Stomach smooth muscle (tissue), 2 donors: ENCODE data around the gene EGR2.

Experiments
- H3K27ac ChIP-seq: one replicate; pipeline ENCODE4 v1.7.0; 2013; ENCODE audit warnings: mild to moderate bottlenecking, low read length, inconsistent platforms
- H3K27me3 ChIP-seq, 2 donors: one replicate each; pipeline ENCODE4 v1.7.0; 2013; ENCODE audit warnings: low read length in 2 of 2; ENCODE audit not compliant: insufficient read depth in 2 of 2, control insufficient read depth in 1 of 2
- H3K36me3 ChIP-seq, 2 donors: one replicate each; pipeline ENCODE4 v1.7.0; 2013; ENCODE audit warnings: low read length in 2 of 2; ENCODE audit not compliant: control insufficient read depth in 2 of 2, insufficient read depth in 2 of 2
- H3K4me1 ChIP-seq: one replicate; pipeline ENCODE4 v1.7.0; 2013; ENCODE audit warnings: low read length; ENCODE audit not compliant: control insufficient read depth, insufficient read depth
- H3K4me3 ChIP-seq, 2 donors: one replicate each; pipeline ENCODE4 v1.7.0; 2013; ENCODE audit warnings: low read length in 2 of 2
- H3K9ac ChIP-seq, 2 donors: one replicate each; pipeline ENCODE4 v1.7.0; 2013; ENCODE audit warnings: low read length in 2 of 2, mild to moderate bottlenecking in 1 of 2
- H3K9me3 ChIP-seq, 2 donors: one replicate each; pipeline ENCODE4 v1.7.0; 2013; ENCODE audit warnings: low read length in 2 of 2; ENCODE audit not compliant: control insufficient read depth in 2 of 2
- donor health status: healthy.
- donor health status: Pancreatic carcinoma.

Gene EGR2

DNA sequence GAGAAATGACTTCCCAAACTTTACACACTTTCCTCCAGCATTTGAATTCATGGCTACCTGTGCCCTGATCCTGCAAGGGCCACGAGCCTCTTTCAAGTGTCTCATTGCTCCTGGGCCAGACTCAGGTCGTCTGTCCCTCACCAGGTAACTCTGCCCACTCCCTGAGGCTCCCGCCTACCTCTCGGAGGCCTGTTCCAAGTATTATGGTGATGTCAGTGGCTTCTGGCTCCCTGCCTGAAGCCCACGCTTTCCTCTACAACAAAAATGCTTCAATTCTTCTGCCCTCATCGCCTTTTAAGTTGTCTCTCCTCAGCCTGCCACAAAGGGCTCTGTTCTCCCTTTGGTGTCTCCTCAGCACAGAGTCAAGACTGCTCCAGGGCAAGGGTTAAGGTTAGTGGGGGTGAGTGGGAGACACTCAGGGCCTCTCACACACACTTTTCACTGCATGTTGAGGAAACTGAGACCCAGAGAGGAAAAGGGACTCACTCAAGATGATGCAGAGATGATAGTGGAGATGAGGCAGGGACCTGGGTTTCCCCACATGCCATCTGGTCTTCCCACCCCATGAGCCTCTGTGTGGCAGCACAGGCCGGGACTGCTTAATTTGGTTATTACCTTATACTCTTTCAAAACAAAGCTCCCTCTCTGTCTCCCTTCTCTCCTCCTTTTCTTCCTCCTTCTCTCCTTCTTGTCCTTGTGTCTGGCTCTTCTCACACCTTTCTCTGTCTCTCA, 28.3 kb upstream of the EGR2 start:
- Histone ChIP-seq H3K9me3 (peaks cover 7% of the 10 kb centered on the region in 2 donors), H3K27me3 (no peaks in the 10 kb centered on the region), H3K4me3 (no peak overlapping the region), H3K4me1 (no peaks in the 10 kb centered on the region), H3K27ac (no peak overlapping the region), H3K36me3 (no peaks in the 10 kb centered on the region), H3K9ac (no peak overlapping the region)

DNA sequence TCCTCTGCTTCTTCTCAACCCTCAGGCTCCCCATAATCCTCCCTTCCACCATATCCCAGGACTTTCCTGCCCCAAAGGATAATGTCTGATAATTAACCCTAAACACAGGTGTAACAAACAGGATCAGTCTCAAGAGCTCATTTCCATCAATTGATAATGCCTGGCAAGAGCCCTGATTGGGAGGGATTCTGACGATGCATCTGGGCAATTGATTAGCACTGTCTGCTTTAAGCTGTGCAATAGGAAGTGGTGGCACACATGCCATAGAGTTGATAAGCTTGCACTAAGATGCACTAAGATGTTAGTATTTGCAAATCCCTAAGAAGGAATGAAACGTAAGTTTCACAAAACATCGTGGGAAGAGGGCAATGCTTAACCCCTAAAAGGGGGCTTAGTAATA, 27.4 kb upstream of the EGR2 start:
- H3K4me3 ChIP-seq: no peak overlapping the region
- no peak overlapping the region for H3K27ac ChIP-seq
- H3K27me3 ChIP-seq: no peaks in the 10 kb centered on the region
- no peak overlapping the region for H3K9ac ChIP-seq
- H3K36me3 ChIP-seq: no peaks in the 10 kb centered on the region
- peaks cover 7% of the 10 kb centered on the region in 2 donors for H3K9me3 ChIP-seq
- H3K4me1 ChIP-seq: no peaks in the 10 kb centered on the region

DNA sequence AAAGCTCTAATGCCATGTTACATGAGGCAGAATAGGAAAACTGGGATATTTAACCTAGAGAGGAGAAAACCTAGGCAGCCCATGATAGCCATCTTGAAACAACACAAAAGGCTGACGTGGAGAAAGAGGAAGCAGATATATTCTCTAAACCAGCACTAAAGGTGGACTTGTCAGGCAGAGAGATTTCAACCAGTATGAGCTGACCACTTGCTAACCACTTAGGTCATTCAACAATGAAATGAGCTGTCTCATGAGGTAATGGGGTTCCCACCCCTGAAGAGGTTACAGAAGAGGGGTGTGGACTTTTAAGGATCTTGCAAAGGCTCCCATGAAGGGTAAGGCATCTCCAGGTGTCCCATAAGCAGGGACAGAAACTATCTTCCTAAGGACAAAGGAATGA, 26.8 kb upstream of the EGR2 start:
- H3K9ac ChIP-seq: no peak overlapping the region
- H3K36me3 ChIP-seq: no peaks in the 10 kb centered on the region
- H3K4me1 ChIP-seq: no peaks in the 10 kb centered on the region
- H3K9me3 ChIP-seq: peaks cover 6 to 7% of the 10 kb centered on the region in 2 donors
- no peak overlapping the region for H3K27ac ChIP-seq
- no peak overlapping the region for H3K4me3 ChIP-seq
- no peaks in the 10 kb centered on the region for H3K27me3 ChIP-seq

DNA sequence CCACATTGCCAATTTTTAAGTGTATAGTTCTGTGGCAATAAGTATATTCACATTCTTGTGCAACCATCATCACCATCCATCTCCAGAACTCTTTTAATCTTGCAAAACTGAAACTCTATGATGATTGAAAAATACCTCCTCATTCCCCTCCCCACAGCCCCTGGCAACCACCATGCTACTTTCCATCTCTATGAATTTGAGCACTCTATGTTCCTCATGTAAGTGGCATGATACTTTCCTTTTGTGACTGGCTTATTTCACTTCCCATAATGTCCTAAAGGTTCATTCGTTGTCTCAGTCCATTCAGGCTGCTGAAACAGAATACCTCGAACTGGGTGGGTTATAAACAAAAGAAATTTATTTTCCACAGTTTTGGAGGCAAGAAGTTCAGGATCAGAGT, 23.4 kb upstream of the EGR2 start:
- no peak overlapping the region for H3K9ac ChIP-seq
- H3K4me1 ChIP-seq: no peaks in the 10 kb centered on the region
- H3K27me3 ChIP-seq: no peaks in the 10 kb centered on the region
- H3K9me3 ChIP-seq: no peaks in the 10 kb centered on the region
- H3K4me3 ChIP-seq: no peak overlapping the region
- H3K36me3 ChIP-seq: no peaks in the 10 kb centered on the region
- no peak overlapping the region for H3K27ac ChIP-seq

DNA sequence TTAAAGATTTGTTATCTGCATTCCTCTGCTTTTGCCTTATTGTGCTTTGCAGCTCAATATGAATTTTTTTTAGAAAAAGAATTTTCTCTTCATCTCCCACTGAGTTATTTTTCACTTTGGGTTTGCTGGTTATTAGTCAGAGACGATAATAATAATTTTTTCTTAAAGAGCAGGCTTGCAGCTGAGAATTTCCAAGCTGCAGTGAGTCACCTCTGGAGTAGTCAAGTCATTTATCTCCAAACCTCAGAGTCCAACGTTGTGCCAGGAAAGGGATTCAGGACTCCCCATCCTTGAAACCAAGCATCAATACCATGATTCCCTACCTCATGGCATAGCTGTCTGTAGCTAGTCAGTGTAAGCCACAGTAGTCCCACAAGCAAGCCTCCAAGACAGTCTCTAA, 15.2 kb upstream of the EGR2 start:
- Histone ChIP-seq H3K4me1 (no peaks in the 10 kb centered on the region), H3K27ac (no peak overlapping the region), H3K4me3 (no peak overlapping the region), H3K9me3 (peaks cover 0 to 3% of the 10 kb centered on the region in 2 donors), H3K9ac (no peak overlapping the region), H3K27me3 (no peaks in the 10 kb centered on the region), H3K36me3 (no peaks in the 10 kb centered on the region)

DNA sequence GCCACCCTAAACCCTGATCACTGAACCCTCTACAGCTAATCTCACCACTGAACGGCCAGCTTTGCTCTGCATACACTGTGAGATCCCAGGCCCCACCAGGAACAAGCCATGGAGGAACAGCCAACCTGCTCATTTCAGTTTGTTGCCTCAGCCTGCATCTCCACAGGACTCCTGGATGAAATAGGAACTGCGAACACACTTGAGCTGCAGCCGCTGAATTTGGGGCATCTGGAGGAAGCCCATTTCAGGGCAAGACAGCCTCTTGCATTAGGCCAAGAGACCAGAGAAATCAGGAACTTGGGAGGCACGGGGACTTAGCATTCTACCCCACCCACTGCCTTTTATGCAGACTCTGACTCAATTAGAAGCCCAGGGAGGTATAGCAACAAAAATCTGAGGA, 14.5 kb upstream of the EGR2 start:
- Histone ChIP-seq H3K27ac (no peak overlapping the region), H3K36me3 (no peaks in the 10 kb centered on the region), H3K9me3 (peaks cover 0 to 3% of the 10 kb centered on the region in 2 donors), H3K27me3 (no peaks in the 10 kb centered on the region), H3K9ac (no peak overlapping the region), H3K4me1 (no peaks in the 10 kb centered on the region), H3K4me3 (no peak overlapping the region)

DNA sequence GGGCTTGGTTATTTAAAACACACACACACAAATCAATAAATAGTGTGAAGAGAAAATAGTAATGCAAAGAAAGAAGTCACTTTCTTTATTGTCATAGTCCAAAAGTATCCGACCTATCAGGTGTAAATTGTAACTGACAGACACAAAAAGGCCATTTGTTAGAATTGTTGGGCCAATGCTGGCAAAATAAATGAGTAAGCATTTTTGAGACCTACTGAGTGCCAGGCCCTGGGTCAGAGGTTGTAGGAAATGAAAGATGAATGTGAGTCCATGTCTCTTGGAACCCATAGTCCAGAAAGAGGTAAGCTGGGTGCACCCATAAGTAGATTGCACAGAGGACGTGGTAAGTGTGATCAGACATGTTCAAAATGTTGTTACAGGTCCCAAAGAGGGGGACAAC, 13.5 kb upstream of the EGR2 start:
- no peaks in the 10 kb centered on the region for H3K27me3 ChIP-seq

DNA sequence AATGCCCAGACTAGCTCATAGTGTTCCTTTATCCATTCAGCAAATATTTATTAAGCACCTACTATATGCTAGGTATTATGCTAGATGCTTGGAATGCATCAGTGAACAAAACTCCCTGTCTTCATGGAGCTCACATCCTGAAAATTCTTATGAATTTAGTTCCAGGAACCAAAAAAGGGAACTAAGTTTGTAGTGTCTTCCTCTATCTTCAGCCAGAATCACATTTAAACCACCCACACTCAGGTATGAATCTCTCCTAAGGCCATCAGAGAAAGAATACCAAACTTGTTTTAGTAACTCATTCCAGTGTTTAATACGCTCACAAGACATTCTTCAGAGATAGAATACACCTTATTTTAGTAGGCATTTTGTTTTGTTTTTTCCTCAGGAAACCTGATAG, 10.1 kb upstream of the EGR2 start:
- Histone ChIP-seq H3K4me1 (no peaks in the 10 kb centered on the region), H3K9ac (no peak overlapping the region), H3K4me3 (no peak overlapping the region), H3K9me3 (peaks cover 0 to 3% of the 10 kb centered on the region in 2 donors), H3K27me3 (peaks cover 0 to 4% of the 10 kb centered on the region in 2 donors), H3K36me3 (no peaks in the 10 kb centered on the region), H3K27ac (no peak overlapping the region)

More for the DNA sequence above, 13.5 kb upstream of the EGR2 start:
- Histone ChIP-seq H3K4me1 (no peaks in the 10 kb centered on the region), H3K27ac (no peak overlapping the region), H3K9me3 (peaks cover 0 to 3% of the 10 kb centered on the region in 2 donors), H3K36me3 (no peaks in the 10 kb centered on the region), H3K9ac (no peak overlapping the region), H3K4me3 (no peak overlapping the region)

DNA sequence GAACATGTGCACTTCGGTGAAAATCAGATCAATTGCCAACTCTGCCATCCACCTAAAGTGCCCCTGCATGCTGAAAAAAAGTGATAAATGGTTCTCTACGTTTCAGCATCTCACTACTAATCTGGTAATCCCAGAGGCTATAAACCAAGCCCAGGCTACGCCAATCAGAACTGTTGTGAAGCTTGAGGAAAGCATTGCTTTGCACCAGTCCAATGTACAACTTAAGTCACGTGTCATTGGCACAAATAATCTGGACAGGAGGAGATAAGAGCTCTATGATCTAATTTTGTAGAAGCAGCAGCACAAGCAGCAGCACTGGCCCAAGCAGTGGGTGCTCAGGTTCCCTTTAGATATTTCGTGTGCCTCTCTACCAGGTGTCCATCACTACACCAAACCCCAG, 4.4 kb upstream of the EGR2 start:
- H3K27me3 ChIP-seq: peaks cover 25 to 29% of the 10 kb centered on the region in 2 donors
- H3K4me1 ChIP-seq: peaks cover 25% of the 10 kb centered on the region

DNA sequence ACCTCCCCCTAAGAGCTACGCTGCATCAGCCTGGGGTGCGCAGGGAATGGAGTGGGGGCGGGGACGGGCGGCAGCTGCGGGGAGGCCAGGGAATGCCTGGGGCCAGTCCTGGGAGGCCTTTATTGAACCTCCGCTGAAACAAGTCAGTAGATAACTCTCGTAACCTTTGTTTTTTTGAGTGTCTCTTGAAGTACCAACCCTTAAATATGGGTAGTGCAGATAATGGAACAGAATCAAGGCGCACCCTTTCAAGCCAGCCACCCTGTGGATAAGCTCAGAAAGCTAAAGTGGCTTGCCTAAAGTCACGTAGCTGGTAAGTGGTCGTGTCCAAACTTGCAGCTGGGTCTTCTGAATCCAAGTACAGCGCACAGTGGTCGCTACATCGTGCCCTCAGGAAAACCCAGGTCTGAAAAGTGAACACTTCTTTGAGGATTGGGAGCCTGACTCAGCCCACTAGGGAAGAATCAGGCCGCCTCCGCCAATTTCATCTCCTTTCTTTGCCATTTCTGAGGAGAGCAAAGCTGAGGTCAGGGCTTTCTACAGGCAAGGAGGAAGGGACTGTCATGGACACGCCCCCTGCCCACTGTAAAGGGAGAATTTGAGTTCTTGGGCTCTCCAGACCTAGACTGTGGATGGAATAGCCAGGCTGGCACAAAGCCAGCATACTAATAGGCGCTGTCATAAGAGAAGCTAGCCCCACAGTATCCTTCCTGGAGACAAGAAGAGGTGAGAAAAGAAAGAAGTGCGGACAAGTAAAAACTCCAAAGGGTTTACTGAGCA, 3.2 kb upstream of the EGR2 start:
- peaks cover 33 to 41% of the 10 kb centered on the region in 2 donors for H3K27me3 ChIP-seq
- H3K4me1 ChIP-seq: peaks cover 36% of the 10 kb centered on the region
- no peak overlapping the region for H3K27ac ChIP-seq
- H3K9ac ChIP-seq: no peak overlapping the region
- no peaks in the 10 kb centered on the region for H3K9me3 ChIP-seq
- H3K4me3 ChIP-seq: no peak overlapping the region
- H3K36me3 ChIP-seq: no peaks in the 10 kb centered on the region

More for the DNA sequence above, 4.4 kb upstream of the EGR2 start:
- Histone ChIP-seq H3K36me3 (no peaks in the 10 kb centered on the region), H3K9ac (no peak overlapping the region), H3K27ac (no peak overlapping the region), H3K4me3 (no peak overlapping the region), H3K9me3 (no peaks in the 10 kb centered on the region)
